ENCODE results near the gene BIRC2. TPM values are rescaled to one million over a fixed set of nuclear protein-coding genes. Genes with fewer than 3 reads are reported as not detected.
"Not testable (repeated sequence)": the region's sequence is repeated elsewhere in the genome, so short reads cannot be mapped to it uniquely, and the experiment has no call there.

The BIRC2 gene
- total RNA-seq, 1 experiment from 2014 or later: 32.6 TPM

DNA sequence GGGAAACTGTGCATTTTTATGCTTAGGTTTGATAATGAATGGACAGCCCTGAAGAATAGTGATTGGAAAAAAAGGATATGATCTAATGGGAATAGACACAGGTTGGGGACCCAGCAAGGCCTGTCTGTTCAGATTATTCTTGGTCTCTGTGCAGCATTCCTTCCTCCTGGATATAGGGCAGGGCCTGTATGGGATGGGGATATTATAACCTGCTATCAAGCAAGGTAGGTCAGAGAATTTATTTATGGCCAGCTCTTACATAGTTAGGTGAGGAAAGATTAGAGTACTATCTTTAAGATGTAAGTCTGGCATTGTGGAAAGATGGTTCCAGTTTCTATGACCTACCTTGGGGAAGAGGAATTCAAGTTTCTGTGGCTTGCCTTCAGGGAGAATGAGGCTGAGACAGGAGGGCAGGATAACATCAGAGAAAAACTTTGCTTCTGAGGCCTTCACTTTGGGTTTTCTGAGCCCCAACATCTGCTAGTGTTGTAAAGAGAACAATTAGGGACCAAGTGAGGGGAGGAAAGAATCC is 8.5 kb upstream of the BIRC2 start:
- H3K9ac ChIP-seq (ENCODE audit: low read length): no peak overlapping the region
- H4K20me1 ChIP-seq (ENCODE audit: insufficient read depth): no peaks in the 10 kb centered on the region
- H3K9me2 ChIP-seq (ENCODE audit: insufficient read depth): no peaks in the 10 kb centered on the region
- no peak overlapping the region for H2AFZ ChIP-seq (ENCODE audit: low read depth, low read length, poor library complexity, severe bottlenecking)
- DNase-seq (ENCODE audit: low read depth, low spot score) (no peak), ATAC-seq (no peak)
- no peaks in the 10 kb centered on the region for H3K9me3 ChIP-seq (ENCODE audit: control insufficient read depth in 1 of 2, insufficient read depth in 1 of 2, low read depth in 1 of 2, low read length in 2 of 2)
- no peaks in the 10 kb centered on the region for H3K36me3 ChIP-seq (ENCODE audit: control insufficient read depth in 1 of 2, insufficient read depth in 2 of 2, low read length in 2 of 2)
- ChIA-PET RAD21 (ENCODE audit: low non-redundant PET in 1 of 2, low total read pairs in 2 of 2, uncharacterized antibody in 2 of 2, unreplicated experiment in 2 of 2) (no interaction called here), CTCF (interaction anchor here (1.2 kb wide), 1 partner anchor 180 kb away, joined by 3 read pairs; no protein-coding TSS in a partner anchor), POLR2A (no interaction called here)
- H3K27ac ChIP-seq (ENCODE audit: low read depth, low read length): no peak overlapping the region
- H3K27me3 ChIP-seq (ENCODE audit: insufficient read depth, low read length): no peaks in the 10 kb centered on the region
- H3K79me2 ChIP-seq (ENCODE audit: insufficient read depth, low read length): no peaks in the 10 kb centered on the region
- TF ChIP-seq, protein P1, sequence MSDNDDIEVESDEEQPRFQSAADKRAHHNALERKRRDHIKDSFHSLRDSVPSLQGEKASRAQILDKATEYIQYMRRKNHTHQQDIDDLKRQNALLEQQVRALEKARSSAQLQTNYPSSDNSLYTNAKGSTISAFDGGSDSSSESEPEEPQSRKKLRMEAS (IDR thresholded peaks at IDR 0.05): no peak
- TF ChIP-seq ZNF274 (IDR thresholded peaks at IDR 0.05; ENCODE audit: low read depth, low read length) (no peak), SRF (IDR thresholded peaks at IDR 0.05; ENCODE audit: low read depth) (no peak)
- TF ChIP-seq, protein P2, sequence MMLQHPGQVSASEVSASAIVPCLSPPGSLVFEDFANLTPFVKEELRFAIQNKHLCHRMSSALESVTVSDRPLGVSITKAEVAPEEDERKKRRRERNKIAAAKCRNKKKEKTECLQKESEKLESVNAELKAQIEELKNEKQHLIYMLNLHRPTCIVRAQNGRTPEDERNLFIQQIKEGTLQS (IDR thresholded peaks at IDR 0.05): no peak
- TF ChIP-seq, protein P3, sequence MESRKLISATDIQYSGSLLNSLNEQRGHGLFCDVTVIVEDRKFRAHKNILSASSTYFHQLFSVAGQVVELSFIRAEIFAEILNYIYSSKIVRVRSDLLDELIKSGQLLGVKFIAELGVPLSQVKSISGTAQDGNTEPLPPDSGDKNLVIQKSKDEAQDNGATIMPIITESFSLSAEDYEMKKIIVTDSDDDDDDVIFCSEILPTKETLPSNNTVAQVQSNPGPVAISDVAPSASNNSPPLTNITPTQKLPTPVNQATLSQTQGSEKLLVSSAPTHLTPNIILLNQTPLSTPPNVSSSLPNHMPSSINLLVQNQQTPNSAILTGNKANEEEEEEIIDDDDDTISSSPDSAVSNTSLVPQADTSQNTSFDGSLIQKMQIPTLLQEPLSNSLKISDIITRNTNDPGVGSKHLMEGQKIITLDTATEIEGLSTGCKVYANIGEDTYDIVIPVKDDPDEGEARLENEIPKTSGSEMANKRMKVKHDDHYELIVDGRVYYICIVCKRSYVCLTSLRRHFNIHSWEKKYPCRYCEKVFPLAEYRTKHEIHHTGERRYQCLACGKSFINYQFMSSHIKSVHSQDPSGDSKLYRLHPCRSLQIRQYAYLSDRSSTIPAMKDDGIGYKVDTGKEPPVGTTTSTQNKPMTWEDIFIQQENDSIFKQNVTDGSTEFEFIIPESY (IDR thresholded peaks at IDR 0.05; ENCODE audit: extremely low read depth, insufficient replicate concordance, low read length): no peak
- BruUV-seq (replicated peaks): no TSS peak
- H3K4me2 ChIP-seq (ENCODE audit: low read length): no peak overlapping the region
- peaks cover 0 to 17% of the 10 kb centered on the region in 2 experiments; a peak in 2 of 4 replicates for H3K4me1 ChIP-seq (ENCODE audit: control insufficient read depth in 1 of 2, insufficient read depth in 2 of 2, low read length in 2 of 2)
- H3K4me3 ChIP-seq (replicated peaks in 1 of 2; ENCODE audit: low read depth in 1 of 2, low read length in 2 of 2): no peak overlapping the region
- intact Hi-C loops (cut with micrococcal nuclease): no loop called here

DNA sequence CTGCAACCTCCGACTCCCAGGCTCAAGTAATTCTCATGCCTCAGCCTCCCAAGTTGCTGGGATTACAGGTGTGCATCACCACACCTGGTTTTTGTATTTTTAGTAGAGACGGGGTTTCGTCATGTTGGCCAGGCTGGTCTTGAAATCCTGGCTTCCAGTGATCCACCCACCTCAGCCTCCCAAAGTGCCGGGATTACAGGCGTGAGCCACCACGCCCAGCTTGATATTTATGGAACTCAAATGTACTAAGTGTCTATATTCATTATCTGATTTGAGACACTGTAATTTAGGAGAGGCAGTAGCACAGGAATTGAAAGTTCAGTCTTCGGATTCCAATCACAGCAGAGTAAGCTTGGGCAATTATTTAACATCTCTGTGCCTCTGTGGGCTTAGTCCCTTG is 5.7 kb upstream of the BIRC2 start:
- H3K9me3 ChIP-seq (ENCODE audit: control insufficient read depth in 1 of 2, insufficient read depth in 1 of 2, low read depth in 1 of 2, low read length in 2 of 2); H3K27ac ChIP-seq (ENCODE audit: low read depth, low read length); H3K27me3 ChIP-seq (ENCODE audit: insufficient read depth, low read length); DNase-seq (ENCODE audit: low read depth, low spot score); H4K20me1 ChIP-seq (ENCODE audit: insufficient read depth); BruUV-seq (replicated peaks); H3K36me3 ChIP-seq (ENCODE audit: control insufficient read depth in 1 of 2, insufficient read depth in 2 of 2, low read length in 2 of 2); H3K4me3 ChIP-seq (replicated peaks in 1 of 2; ENCODE audit: low read depth in 1 of 2, low read length in 2 of 2); H3K79me2 ChIP-seq (ENCODE audit: insufficient read depth, low read length); H3K9ac ChIP-seq (ENCODE audit: low read length); H3K9me2 ChIP-seq (ENCODE audit: insufficient read depth): not testable (repeated sequence)
- ChIA-PET POLR2A (interaction anchor here (1.2 to 1.5 kb wide), 3 partner anchors 36 to 325 kb away, joined by 3 to 4 read pairs (median 3); no protein-coding TSS in a partner anchor), RAD21 (ENCODE audit: low non-redundant PET in 1 of 2, low total read pairs in 2 of 2, uncharacterized antibody in 2 of 2, unreplicated experiment in 2 of 2) (interaction anchor here (0.8 to 2.2 kb wide), 7 partner anchors 35 to 325 kb away, joined by 3 to 12 read pairs (median 5); no protein-coding TSS in a partner anchor), CTCF (interaction anchor here (0.8 to 4.1 kb wide), 19 partner anchors 8 to 884 kb away, joined by 3 to 60 read pairs (median 4); no protein-coding TSS in a partner anchor)
- intact Hi-C loops (cut with micrococcal nuclease): loop anchor here (1.0 to 10.0 kb wide), 5 partner anchors 53 to 477 kb away; no protein-coding TSS in a partner anchor
- Histone ChIP-seq H3K4me2 (ENCODE audit: low read length) (peak overlapping the region; percentile 32; the same call in 1 of the 2 replicates), H2AFZ (ENCODE audit: low read depth, low read length, poor library complexity, severe bottlenecking) (peak overlapping the region; percentile 94), H3K4me1 (ENCODE audit: control insufficient read depth in 1 of 2, insufficient read depth in 2 of 2, low read length in 2 of 2) (peaks cover 2 to 29% of the 10 kb centered on the region in 2 experiments; a peak in 3 of 4 replicates)
- peak; percentile 35 for ATAC-seq

All from HCT116 (cell line).